Measurements from ENCODE around the gene NEDD8.
"Not testable (repeated sequence)": the region's sequence is repeated elsewhere in the genome, so short reads cannot be mapped to it uniquely, and the experiment has no call there.

NEDD8 gene

DNA sequence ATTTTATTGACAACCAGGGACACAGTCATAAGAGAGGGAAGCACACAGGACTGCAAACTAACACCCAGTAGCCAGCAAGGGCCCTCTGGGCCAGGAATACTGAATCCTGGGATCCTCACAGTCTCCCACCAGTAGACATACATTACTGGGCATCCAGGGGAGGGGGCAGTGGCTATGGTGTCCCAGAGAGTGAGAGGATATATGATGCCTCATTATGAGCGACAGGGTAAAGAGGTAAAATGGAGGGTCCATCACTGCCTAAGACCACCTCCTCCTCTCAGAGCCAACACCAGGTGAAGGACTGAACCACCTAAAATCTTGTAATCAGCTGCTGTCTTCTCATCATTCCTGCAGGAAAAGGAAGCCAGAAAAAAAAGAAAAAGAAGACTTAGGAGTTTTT is 15.3 kb downstream of the NEDD8 start:
- not testable (repeated sequence) for DNase-seq

DNA sequence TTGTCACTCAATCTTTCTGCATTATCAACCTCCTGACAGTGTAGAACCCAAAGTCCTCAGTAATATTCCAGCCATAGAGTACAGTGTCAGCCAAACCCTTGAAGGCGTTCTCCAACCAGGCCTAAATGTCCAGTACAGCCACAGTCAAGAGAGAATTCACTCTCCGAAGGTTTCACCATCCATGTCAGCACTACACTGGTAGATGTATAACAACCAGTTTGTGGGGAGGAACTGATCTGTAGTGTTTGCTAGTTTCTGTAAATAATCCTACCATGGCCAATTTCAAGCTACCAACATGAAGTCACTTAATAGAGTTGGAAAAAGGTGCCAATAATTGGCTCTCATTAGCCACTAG is 15.8 kb downstream of the NEDD8 start:
- no peak for DNase-seq

DNA sequence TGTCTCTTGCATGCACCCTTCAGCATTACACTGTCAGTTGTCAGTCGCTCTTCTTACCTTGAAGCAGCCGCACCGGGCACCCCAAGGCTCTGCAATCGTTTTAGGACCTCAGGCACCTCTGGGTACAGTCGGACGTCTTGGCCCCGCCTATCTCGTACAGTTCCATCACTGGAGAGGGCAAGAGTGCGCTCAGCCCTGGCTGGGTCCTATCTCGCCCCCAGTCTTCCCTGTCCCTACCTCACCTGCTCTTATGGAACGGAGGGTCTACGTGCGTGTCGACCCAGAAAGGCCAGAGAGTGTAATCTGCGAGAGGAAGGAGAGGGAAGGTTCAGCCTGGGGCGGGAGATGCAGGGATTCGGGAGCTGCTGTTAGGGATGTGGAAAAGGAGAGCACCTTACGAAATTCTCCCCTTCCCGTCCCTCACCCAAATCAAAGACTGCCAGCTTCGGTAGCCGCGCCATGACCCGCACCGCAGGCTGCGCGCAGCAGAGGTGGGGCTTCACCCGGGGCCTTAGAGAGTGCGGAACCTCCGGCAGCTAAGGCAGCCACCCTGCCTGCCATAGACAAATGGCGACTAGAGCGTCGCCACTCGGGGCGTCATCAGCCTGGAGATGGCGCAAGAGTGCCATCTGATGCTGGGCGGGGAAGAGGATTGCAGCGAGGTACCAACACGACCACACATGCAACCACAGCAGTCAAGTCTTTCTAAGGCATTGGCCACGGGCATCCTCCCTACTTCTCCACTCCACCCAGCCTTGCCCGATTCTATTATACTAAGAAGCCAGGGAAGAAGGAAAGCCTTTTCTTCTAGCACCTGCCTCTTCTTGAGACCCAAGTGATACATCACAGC is 16.4 kb downstream of the NEDD8 start, which contains the start of gene MDP1:
TSS of gene MDP1 (minus strand) at position 572 of the 850 bp plus-strand sequence. CDS start at position 461, 111 bp downstream.
- DNase-seq = peak; percentile 90 to 92

DNA sequence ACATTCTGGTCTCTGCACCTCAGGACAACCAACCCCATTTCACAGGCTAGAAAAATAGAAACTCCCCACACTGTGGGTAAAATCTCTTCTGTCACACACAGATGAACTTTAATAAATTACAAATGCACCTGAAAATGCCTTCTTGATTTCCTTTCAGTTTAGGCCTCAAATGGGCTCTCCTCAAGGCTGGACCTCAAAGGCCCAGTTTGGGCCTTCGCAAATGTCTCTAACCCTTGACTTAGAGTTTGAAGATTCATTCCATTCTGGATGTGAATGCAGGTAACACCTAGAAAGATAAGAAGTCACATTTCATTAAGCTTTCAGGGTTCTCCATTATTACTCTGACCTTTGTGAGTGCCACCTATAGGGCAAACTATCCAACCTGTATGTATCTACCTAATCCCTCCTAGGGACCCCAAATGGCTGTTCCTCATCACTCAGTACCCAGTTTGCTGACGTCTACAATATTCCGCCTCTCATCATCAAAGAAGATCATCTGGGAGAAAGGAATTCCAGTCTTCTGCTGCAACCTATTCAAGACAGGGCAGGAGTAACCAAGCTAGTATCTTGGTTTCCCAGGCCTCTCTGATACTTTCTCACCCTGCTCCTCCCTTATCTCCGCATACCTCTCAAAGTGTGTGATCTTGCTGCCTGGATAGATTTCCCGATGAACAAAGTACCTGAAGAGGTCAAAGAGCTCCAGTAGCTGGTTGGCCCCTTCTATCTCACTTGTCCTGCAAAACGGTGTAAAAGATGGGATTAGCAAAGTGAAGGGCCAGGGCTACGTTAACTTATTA is 18.1 kb downstream of the NEDD8 start:
- DNase-seq = no peak

DNA sequence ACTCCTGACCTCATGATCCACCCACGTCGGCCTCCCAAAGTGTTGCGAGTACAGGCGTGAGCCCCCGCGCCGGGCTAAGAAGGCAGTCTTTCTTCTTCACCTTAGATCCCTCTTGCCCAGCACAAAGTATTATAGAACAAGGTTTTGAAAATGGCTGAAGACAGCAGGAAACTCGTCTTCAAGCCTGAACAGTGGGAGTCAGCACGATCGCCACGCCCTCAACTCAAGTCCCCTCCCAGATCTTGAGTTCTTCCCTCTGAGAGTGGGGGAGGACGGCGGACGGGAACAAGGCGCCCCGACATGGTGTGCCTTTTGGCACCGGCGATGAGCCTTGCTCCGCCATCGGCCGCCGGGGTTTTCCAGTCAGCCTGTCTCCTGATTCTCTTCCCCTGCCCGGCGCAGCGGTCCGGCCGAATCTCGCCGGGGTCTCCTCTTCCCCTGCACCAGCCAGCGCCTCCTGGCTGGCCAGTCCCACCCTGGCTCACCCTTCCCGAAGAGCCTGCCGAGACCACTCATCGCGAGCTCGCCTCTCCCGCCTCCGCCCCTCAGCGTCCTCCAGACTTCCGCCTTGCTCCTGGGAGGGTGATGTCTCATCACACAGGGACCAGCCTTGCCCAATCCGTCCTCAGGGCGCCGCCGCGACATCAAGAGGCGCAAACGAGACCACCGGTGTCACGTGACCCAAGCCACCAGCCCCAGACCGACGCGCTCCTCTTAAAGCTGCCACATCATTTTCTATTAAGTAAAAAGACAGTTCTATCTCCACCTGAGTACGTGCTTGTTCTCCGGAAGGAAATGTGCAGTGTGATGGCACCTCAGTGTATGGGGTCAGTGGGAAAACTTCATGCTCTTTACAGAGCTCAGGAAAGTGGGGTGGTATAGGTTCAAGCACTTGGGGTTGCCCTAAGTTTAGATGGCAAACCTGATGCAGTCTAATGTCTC is 19.0 kb downstream of the NEDD8 start, which contains the start of gene CHMP4A:
TSS of gene CHMP4A (minus strand) at position 565 of the 942 bp plus-strand sequence. CDS start at position 516, 49 bp downstream.
- peak; percentile 97 for DNase-seq

DNA sequence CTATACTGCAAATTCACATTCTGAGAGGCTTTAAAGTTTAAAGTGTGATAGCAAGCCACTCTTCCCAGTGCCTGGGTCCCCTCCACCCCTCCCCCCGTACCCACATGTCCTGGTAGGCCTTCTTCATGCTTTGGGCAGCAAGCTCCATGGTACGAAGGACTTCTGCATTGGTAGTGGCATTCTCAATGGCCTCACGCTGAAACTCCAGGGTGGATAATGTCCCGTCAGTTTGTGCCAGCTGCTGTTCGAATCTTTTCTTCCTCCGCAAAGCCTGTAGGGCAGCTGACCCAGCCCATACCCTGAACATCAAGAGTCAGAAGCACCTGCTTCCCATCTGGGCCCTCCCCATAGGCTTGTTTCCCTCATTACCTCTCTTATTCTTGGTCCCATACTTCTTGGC is 20.9 kb downstream of the NEDD8 start:
- DNase-seq = no peak

DNA sequence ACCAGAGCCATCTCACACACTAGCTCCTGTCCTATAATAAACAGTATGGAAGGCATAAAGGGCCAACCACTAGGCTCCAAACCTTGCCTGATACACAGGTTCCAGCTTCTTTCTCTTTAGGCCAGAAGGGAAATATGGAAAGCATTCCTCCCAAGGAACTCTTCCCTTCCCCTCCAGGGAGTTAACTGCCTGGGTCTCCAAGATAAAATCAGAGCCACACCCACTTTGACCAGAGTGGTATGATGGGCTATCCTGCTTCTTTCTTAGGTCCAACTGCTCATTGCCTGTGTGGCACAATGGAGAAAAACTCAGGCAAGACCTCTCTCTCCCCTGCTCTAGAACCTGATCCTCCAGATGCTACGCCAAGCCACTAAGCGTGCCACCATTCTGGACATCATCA is 24.5 kb downstream of the NEDD8 start:
- no peak for DNase-seq

DNA sequence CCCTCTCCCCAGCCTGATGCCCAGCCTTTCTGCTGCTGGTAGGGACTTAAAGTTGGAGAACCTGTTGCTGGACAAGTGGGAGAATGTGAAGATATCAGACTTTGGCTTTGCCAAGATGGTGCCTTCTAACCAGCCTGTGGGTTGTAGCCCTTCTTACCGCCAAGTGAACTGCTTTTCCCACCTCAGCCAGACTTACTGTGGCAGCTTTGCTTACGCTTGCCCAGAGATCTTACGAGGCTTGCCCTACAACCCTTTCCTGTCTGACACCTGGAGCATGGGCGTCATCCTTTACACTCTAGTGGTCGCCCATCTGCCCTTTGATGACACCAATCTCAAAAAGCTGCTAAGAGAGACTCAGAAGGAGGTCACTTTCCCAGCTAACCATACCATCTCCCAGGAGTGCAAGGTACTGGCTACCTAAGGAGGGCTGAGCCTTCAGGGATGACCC is 25.0 kb downstream of the NEDD8 start:
- DNase-seq = no peak

DNA sequence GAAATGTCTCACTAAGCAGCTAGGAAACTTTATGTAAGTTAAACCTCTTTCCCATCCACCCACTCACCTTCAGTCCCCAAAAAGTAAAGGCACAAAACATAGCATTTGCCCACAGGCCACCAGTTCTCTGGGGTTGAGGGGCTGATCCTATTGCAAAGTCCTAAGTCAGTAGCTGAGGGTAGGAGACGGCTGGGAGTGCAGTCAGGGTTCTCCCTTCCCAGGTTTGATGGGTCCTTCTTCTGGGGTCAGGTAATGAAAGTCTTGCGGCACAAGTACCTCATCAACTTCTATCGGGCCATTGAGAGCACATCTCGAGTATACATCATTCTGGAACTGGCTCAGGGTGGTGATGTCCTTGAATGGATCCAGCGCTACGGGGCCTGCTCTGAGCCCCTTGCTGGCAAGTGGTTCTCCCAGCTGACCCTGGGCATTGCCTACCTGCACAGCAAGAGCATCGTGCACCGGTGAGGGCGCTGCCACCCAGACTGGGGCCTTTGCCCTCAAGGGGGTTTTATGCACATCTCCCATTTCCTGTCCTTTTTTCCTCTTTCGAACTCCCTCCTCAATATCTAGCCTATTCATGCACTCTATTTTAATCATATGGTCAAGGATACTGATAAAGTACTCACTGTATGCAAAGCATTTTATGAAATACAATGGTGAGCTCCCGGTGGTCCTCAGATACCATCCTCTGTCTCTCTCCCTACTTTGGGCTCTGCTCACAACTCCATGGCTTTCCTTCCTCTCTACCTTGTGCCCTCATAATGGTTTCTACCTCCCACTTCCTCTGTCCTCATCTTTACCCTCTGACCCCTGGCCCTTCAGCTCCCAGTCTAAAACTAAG is 25.7 kb downstream of the NEDD8 start:
- no peak for DNase-seq

- no peak for DNase-seq
Measured at GRCh38 chr14:24204163-24205146, 27.7 kb downstream of the NEDD8 start.

DNA sequence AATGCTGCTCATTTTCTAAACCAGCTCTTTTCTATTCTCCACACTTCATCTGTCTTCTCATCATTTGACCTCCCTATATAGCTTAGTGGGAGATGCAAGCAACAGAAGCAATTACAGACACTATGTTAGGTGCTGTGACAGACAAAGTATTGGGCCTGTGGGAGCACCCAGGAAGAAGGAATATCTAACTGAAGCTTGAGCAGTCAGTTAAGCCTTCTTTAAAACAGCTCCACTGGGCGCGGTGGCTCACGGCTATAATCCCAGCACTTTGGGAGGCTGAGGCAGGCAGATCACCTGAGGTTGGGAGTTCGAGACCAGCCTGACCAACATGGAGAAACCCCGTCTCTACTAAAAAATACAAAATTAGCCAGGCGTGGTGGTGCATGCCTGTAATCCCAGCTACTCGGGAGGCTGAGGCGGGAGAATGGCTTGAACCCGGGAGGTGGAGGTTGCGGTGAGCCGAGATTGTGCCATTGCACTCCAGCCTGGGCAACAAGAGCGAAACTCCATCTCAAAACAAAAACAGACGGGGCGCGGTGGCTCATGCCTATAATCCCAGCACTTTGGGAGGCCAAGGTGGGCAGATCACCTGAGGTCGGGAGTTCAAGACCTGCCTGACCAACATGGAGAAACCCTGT is 28.8 kb downstream of the NEDD8 start:
- not testable (repeated sequence) for DNase-seq

DNA sequence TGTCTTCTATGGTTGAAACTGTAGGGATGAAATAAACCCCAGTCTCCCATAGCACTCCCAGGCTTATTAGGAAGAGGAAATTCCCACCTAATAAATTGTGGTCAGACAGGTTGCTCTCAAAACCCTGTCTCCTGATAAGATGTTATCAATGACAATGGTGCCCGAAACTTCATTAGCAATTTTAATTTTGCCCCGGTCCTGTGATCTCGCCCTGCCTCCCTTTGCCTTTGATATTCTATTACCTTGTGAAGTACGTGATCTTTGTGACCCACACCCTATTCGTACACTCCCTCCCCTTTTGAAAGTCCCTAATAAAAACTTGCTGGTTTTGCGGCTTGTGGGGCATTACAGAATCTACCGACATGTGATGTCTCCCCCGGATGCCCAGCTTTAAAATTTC is 29.6 kb downstream of the NEDD8 start:
- DNase-seq = not testable (repeated sequence)

GRCh38 chr14:24198814-24199524 is 33.2 kb downstream of the NEDD8 start:
- DNase-seq = no peak

DNA sequence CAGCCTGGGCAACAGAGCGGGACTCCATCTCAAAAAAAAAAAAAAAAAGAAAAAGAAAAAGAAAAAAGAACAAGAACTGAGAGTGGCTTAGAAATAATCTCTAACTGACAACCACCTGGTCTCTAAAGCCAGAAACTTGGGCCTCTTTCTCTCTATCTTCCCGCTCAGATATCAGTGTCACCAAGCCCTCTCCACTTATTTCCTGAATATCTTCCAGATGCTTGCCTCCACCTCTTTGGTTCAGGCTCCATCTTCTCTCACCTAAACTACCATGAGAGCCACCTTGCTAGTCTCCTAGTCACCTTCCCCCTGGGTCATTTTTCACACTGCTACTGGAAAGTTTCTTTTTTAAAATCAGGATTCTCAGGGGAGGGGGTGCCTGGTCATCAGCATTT is 35.1 kb downstream of the NEDD8 start:
- no peak for DNase-seq

DNA sequence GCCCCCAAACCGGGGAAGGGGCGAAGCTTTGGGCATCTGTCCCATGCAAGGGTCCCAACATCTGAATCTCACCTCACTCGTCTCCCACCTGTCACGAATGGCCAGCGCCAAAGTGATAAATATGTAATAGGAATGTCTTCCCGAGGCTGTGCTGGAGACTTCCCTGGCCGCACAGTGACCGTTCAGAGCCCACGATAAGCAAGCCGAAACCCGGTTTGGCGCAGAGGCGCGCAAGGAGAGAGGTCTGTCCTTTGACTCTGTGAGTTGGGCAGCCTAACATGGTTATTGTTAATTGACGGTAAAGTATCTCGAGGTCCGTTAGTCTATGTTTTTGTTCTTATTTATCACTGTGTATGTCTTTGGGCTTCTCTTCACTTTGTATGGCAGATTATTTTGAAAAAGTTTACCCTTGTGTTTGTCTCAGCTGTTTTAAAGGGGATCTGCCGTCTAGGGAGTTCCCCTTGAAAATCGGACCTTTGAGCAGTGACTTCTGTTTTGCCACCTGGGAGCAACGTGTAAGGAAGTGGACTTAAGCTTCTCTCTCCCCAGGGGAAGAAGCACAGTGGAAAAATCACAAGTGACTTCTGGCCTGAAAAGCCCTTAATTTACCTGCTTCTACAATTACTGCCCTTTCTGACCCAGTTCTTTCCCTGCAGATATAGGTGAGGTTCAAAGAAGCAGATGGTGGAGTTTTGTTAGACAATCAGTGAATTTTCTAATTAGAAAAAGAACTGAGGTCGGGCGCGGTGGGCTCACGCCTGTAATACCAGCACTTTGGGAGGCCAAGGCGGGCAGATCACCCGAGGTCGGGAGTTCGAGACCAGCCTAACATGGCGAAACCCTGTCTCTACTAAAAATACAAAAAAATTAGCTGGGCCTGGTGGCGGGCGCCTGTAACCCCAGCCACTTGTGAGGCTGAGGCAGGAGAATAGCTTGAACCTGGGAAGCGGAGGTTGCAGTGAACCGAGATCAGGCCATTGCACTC is 35.8 kb downstream of the NEDD8 start:
- no peak for DNase-seq

- DNase-seq = peak; percentile 91 to 92
Measured at GRCh38 chr14:24195186-24196070, 36.7 kb downstream of the NEDD8 start, which contains the start of gene TM9SF1. Gene TM9SF1 (minus strand): TSS chr14:24195441. CDS start chr14:24195019, 422 bp downstream.

GRCh38 chr14:24194873-24195185 is 37.3 kb downstream of the NEDD8 start:
- no peak for DNase-seq
